Epithelial cell of proximal tubule (primary cell): ENCODE measurements around the gene RGS9. TPM values are rescaled to one million over a fixed set of nuclear protein-coding genes. Genes with fewer than 3 reads are reported as not detected.
"Not testable (repeated sequence)": the region's sequence is repeated elsewhere in the genome, so short reads cannot be mapped to it uniquely, and the experiment has no call there.

ENCODE experiments used
- DNase-seq: peaks from one replicate; pipeline ENCODE4 v3.0.0-alpha.2; 2011; ENCODE audit warnings: low read depth
- H3K4me3 ChIP-seq: 2 replicates; pipeline ENCODE4 v1.5.1; 2011; ENCODE audit warnings: low read depth, mild to moderate bottlenecking, low read length
- total RNA-seq: library from RNA; depleted of rRNA; stranded (reverse); fragments of >200 nt; gene quantifications from 2 replicates; pipeline ENCODE4 v1.2.3, GENCODE V29; 2015
- TF ChIP-seq, protein P1 (sequence below): conservative IDR thresholded peaks from 2 replicates; pipeline ENCODE4 v1.5.1; 2012; ENCODE audit warnings: low read depth, mild to moderate bottlenecking, low read length

RGS9 gene
- 5.2 and 6.9 TPM in 2 replicates for total RNA-seq

DNA sequence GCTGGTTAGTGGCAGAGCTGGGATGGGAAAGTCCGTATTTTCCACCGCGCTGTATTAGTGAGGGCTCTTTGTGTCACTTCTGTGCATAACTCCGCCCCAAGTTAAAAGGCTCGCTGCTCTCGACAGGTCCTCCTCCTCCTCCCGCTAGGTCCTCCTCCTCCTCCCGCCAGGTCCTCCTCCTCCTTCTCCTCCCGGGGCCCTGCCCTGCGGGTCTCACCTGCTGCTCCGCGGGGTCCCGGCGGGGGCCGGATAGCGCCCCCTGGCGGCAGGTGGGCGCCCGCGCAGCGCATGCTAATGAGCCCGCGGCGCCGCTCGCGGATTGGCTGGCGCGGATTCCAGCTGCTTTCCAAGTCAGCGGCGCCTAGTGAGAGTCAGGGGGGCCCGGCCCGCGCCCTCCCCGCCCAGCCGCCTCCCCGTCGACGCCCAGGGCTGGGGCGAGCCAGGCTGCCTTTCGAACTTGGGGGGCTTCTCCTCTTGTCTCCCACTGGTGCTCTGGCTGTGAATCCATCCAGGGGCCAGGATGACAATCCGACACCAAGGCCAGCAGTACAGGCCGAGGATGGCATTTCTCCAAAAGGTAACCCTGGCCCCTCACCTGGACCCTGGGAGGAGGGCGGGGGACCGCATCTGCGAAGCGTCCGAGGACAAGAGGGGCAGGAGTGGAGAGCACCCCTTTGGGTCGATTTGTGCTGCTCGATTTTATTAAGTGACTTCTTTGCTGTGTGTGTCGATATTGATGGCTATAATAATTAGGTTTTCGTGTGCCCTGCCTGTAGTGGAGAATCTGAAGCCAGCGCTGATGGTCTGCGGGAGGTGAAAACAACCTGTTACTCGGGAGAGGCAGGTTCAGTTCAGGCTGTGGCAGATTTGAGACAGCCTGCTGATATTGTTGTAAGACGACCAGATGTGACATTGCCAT lies at the start of gene RGS9:
Gene RGS9, plus strand, starts transcription at position 350 of the 919 bp plus-strand sequence. Its CDS starts 171 bp downstream, at position 521.
- DNase-seq, result no peak
- TF ChIP-seq, protein P1, sequence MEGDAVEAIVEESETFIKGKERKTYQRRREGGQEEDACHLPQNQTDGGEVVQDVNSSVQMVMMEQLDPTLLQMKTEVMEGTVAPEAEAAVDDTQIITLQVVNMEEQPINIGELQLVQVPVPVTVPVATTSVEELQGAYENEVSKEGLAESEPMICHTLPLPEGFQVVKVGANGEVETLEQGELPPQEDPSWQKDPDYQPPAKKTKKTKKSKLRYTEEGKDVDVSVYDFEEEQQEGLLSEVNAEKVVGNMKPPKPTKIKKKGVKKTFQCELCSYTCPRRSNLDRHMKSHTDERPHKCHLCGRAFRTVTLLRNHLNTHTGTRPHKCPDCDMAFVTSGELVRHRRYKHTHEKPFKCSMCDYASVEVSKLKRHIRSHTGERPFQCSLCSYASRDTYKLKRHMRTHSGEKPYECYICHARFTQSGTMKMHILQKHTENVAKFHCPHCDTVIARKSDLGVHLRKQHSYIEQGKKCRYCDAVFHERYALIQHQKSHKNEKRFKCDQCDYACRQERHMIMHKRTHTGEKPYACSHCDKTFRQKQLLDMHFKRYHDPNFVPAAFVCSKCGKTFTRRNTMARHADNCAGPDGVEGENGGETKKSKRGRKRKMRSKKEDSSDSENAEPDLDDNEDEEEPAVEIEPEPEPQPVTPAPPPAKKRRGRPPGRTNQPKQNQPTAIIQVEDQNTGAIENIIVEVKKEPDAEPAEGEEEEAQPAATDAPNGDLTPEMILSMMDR, result peak; percentile 89
- H3K4me3 ChIP-seq, result peak within 1 kb of the TSS; percentile 57

DNA sequence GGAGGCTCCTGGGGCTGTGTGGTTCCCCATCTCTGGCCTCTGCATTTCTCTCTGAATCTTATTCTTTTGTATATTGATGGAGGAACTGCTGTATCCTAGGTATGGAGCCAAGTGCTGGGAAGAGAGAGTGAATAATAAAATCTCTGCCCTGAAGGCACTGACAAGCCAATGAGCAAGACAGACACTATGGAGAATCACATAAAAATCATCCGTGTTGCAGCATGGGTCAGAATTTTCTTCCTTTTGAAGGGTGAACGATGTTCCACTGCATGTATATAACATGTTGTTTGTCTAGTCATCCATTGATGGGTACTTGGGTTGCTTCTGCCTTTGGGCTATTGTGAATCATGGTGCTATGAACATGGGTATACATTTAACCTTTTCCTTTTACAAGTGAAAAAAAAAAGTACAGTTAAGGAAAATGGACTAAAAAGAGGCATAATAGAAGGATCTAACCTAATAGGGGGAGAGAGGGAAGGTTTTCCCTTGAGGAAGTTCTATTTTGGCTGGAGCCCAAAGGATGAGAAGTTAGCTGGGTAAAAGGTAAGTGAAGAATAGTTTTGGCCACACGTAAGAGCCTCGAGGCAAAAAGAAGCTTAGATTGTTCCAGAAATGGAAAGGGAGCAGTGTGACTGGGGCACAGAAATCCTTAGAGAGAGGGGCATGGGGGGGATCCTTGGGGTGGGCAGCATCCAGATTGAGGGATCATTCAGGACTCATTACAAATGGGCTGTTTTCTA lies 48.4 kb upstream of the RGS9 start:
- TF ChIP-seq, protein P1, result no peak
- H3K4me3 ChIP-seq, result no peak overlapping the region
- no peak for DNase-seq

DNA sequence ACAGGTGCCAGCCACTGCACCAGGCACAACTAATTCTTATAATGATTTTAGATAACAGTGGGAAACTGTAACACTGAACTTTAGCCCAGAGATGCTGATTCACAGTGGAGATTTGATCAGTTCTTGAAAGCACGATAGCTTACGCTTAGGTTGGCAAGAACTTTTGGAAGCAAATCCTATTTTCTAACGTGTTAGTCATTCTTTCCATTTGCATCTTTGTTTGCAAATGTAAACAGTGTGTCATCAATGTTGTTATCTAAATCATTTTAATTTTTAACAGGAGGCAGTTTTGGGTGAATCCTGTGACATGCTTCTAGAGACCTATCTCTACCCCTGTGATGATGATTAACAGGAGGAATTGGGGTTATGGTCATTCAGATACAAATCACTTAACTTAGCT lies 44.9 kb upstream of the RGS9 start:
- no peak for DNase-seq
- TF ChIP-seq, protein P1, result no peak
- H3K4me3 ChIP-seq, result no peak overlapping the region

GRCh38 chr17:65092721-65093356 lies 44.3 kb upstream of the RGS9 start:
- not testable (repeated sequence) for H3K4me3 ChIP-seq, DNase-seq

DNA sequence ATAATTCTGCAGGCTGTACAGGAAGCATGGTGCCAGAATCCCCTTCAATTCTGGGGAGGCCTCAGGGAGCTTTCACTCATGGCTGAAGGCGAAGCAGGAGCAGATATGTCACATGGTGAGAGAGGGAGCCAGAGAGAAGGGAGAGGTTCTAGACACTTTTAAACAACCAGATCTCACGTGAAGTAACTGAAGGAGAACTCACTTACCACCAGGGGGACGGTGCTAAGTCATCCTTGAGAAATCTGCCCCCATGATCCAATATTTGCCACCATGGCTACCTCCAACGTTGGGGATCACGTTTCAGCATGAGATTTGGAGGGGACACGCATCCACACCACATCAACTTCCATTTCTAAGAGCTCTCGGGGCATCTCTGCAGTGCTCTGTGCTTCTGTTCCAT lies 43.2 kb upstream of the RGS9 start:
- TF ChIP-seq, protein P1, result peak; percentile 33
- no peak overlapping the region for H3K4me3 ChIP-seq
- no peak for DNase-seq

DNA sequence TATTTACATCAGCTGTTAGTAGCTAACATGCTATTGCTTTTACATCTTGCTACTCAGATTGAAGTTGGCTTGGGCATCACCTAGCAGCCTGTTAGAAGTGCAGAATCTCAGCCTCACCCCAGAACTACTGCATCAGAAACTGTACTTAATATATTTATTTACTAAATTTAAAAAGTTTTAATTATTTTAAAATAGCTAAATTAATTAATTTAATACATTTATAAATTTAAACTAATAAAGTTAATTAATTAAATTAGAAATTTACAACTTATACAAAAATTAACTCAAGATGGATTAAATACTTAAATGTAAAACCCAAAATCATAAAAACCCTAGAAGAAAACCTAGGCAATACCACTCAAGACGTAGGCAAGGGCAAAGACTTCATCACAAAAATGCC lies 41.7 kb upstream of the RGS9 start:
- no peak for DNase-seq
- TF ChIP-seq, protein P1, result no peak
- no peak overlapping the region for H3K4me3 ChIP-seq

DNA sequence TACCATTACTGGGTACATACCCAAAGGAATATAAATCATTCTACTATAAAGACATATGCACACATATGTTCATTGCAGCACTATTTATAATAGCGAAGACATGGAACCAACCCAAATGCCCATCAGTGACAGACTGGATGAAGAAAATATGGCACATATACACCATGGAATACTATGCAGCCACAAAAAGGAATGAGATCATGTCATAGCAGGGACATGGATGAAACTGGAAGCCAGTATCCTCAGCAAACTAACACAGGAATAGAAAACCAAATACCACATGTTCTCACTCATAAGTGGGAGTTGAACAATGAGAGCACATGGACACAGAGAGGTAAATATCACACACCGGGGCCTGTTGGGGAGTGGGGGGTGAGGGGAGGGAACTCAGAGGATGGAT lies 40.8 kb upstream of the RGS9 start:
- not testable (repeated sequence) for DNase-seq, H3K4me3 ChIP-seq
